CD4-positive, alpha-beta T cell treated with Interleukin-15 for 4 hours (primary cell): ENCODE data around the gene FRS2.

Experiments used
- DNase-seq: peaks from one replicate; pipeline ENCODE4 v3.0.0-alpha.2; 2020; ENCODE audit warnings: low spot score

The FRS2 gene

GRCh38 chr12:69464428-69464827, 5.8 kb upstream of the FRS2 start:
- DNase-seq: no peak

- no peak for DNase-seq
Measured at GRCh38 chr12:69466867-69467266, 3.3 kb upstream of the FRS2 start.

- DNase-seq: no peak
Measured at GRCh38 chr12:69467366-69467765, 2.8 kb upstream of the FRS2 start.

- no peak for DNase-seq
Measured at GRCh38 chr12:69468237-69469026, 1.8 kb upstream of the FRS2 start.

- no peak for DNase-seq
Measured at GRCh38 chr12:69469854-69470188, 367 bp upstream of the FRS2 start.

- DNase-seq: no peak
Measured at GRCh38 chr12:69471076-69471430, 865 bp downstream of the FRS2 start.

GRCh38 chr12:69471667-69472385, 1.6 kb downstream of the FRS2 start:
- no peak for DNase-seq

- no peak for DNase-seq
Measured at GRCh38 chr12:69473262-69473661, 3.1 kb downstream of the FRS2 start.

GRCh38 chr12:69474456-69474855, 4.3 kb downstream of the FRS2 start:
- no peak for DNase-seq

- DNase-seq: no peak
Measured at GRCh38 chr12:69475237-69475975, 5.2 kb downstream of the FRS2 start.

GRCh38 chr12:69476276-69477017, 6.3 kb downstream of the FRS2 start:
- DNase-seq: no peak

- no peak for DNase-seq
Measured at GRCh38 chr12:69479675-69480074, 9.5 kb downstream of the FRS2 start.

GRCh38 chr12:69480698-69481097, 10.5 kb downstream of the FRS2 start:
- no peak for DNase-seq

GRCh38 chr12:69481133-69481532, 10.9 kb downstream of the FRS2 start:
- DNase-seq: no peak

- no peak for DNase-seq
Measured at GRCh38 chr12:69483700-69484099, 13.5 kb downstream of the FRS2 start.

GRCh38 chr12:69484428-69484827, 14.2 kb downstream of the FRS2 start:
- no peak for DNase-seq

- DNase-seq: no peak
Measured at GRCh38 chr12:69490920-69491643, 20.9 kb downstream of the FRS2 start.

- no peak for DNase-seq
Measured at GRCh38 chr12:69492739-69493138, 22.6 kb downstream of the FRS2 start.

- DNase-seq: no peak
Measured at GRCh38 chr12:69495071-69495470, 24.9 kb downstream of the FRS2 start.

GRCh38 chr12:69497308-69498026, 27.3 kb downstream of the FRS2 start:
- no peak for DNase-seq

GRCh38 chr12:69500631-69501030, 30.4 kb downstream of the FRS2 start:
- DNase-seq: no peak
